Vagina (tissue), 2 donors: Measurements from ENCODE around the gene DNMT3A. TPM values are rescaled to one million over a fixed set of nuclear protein-coding genes. Genes with fewer than 3 reads are reported as not detected.

ENCODE experiments used
- DNase-seq, 2 donors: peaks; one replicate each; pipeline ENCODE4 v3.0.0-alpha.2; 2017; ENCODE audit errors: extremely low spot score in 2 of 2
- H3K27ac ChIP-seq: fragments of 200-600 bp; sonication (generic); one replicate; pipeline ENCODE4 v1.5.1; 2019
- H3K27me3 ChIP-seq: fragments of 200-600 bp; sonication (generic); one replicate; pipeline ENCODE4 v1.5.1; 2019
- H3K36me3 ChIP-seq, 2 donors: fragments of 200-600 bp; sonication (generic); one replicate each; pipeline ENCODE4 v1.5.1; 2017 to 2019
- H3K4me1 ChIP-seq: fragments of 200-600 bp; sonication (generic); one replicate; pipeline ENCODE4 v1.5.1; 2019
- H3K4me3 ChIP-seq, 2 donors: fragments of 200-600 bp; sonication (generic); 1 replicate in 1 of 2; 2 replicates in 1 of 2; pipeline ENCODE4 v1.5.1; 2016 to 2019
- H3K9me3 ChIP-seq: fragments of 200-600 bp; sonication (generic); one replicate; pipeline ENCODE4 v1.5.1; 2019
- CTCF ChIP-seq, 3 experiments: fragments of 450-650 bp in 2 of 3; fragments of 200-600 bp in 1 of 3; sonication (generic) in 1 of 3; IDR thresholded peaks; one replicate each; pipeline ENCODE4 v1.5.1; 2017 to 2019; ENCODE audit warnings: antibody characterized with exemption in 3 of 3, mild to moderate bottlenecking in 2 of 3, moderate library complexity in 2 of 3
- POLR2A ChIP-seq, 2 donors: fragments of 450-650 bp; IDR thresholded peaks; one replicate each; pipeline ENCODE4 v1.6.1; 2017; ENCODE audit warnings: antibody characterized with exemption in 2 of 2, mild to moderate bottlenecking in 2 of 2, moderate library complexity in 2 of 2
- POLR2AphosphoS5 ChIP-seq, 2 donors: sonication (generic); formaldehyde crosslinking; IDR thresholded peaks; one replicate each; pipeline ENCODE4 v1.9.0; 2017; ENCODE audit warnings: antibody characterized with exemption in 2 of 2, mild to moderate bottlenecking in 2 of 2, low read depth in 1 of 2; ENCODE audit not compliant: insufficient read depth in 1 of 2
- intact Hi-C: fragments of 100-400 bp; cut with DNase I; formaldehyde crosslinking; loops from one replicate; pipeline ENCODE4 v1.15.1; 2023
- total RNA-seq: library from RNA; depleted of rRNA; stranded (reverse); fragments of >200 nt; gene quantifications from one replicate; pipeline ENCODE4 v1.2.3, GENCODE V29; 2016

DNMT3A gene
- total RNA-seq, 1 donor from 2014 or later = 28.0 TPM

GRCh38 chr2:25198576-25198975 is 143.1 kb downstream of the DNMT3A start:
- no peak for DNase-seq
- no peak overlapping the region for H3K27ac ChIP-seq
- H3K9me3 ChIP-seq = no peaks in the 10 kb centered on the region
- no peaks in the 10 kb centered on the region for H3K36me3 ChIP-seq
- no peaks in the 10 kb centered on the region for H3K27me3 ChIP-seq
- H3K4me3 ChIP-seq = no peak overlapping the region
- TF ChIP-seq POLR2A (IDR thresholded peaks at IDR 0.05) (no peak), POLR2AphosphoS5 (IDR thresholded peaks at IDR 0.05; ENCODE audit: insufficient read depth in 1 of 2, low read depth in 1 of 2) (no peak), CTCF (IDR thresholded peaks at IDR 0.05) (no peak)
- no peaks in the 10 kb centered on the region for H3K4me1 ChIP-seq
- intact Hi-C loops = no loop called here

- intact Hi-C loops = no loop called here
- Histone ChIP-seq H3K36me3 (no peaks in the 10 kb centered on the region), H3K27me3 (no peaks in the 10 kb centered on the region), H3K9me3 (no peaks in the 10 kb centered on the region), H3K27ac (no peak overlapping the region), H3K4me3 (no peak overlapping the region), H3K4me1 (no peaks in the 10 kb centered on the region)
- no peak for TF ChIP-seq POLR2A (IDR thresholded peaks at IDR 0.05)
- no peak for TF ChIP-seq CTCF (IDR thresholded peaks at IDR 0.05)
- TF ChIP-seq POLR2AphosphoS5 (IDR thresholded peaks at IDR 0.05; ENCODE audit: insufficient read depth in 1 of 2, low read depth in 1 of 2) = no peak
- no peak for DNase-seq
Measured at GRCh38 chr2:25198209-25198525, 143.6 kb downstream of the DNMT3A start.

GRCh38 chr2:25197336-25198208 is 144.2 kb downstream of the DNMT3A start:
- H3K4me3 ChIP-seq = no peak overlapping the region
- H3K27me3 ChIP-seq = no peaks in the 10 kb centered on the region
- no peaks in the 10 kb centered on the region for H3K9me3 ChIP-seq
- intact Hi-C loops = no loop called here
- no peaks in the 10 kb centered on the region for H3K4me1 ChIP-seq
- DNase-seq = no peak
- no peak overlapping the region for H3K27ac ChIP-seq
- H3K36me3 ChIP-seq = no peaks in the 10 kb centered on the region
- TF ChIP-seq POLR2AphosphoS5 (IDR thresholded peaks at IDR 0.05; ENCODE audit: insufficient read depth in 1 of 2, low read depth in 1 of 2) = no peak
- TF ChIP-seq POLR2A (IDR thresholded peaks at IDR 0.05) = no peak
- TF ChIP-seq CTCF (IDR thresholded peaks at IDR 0.05) = no peak

GRCh38 chr2:25194576-25195122 is 147.1 kb downstream of the DNMT3A start:
- intact Hi-C loops = no loop called here
- Histone ChIP-seq H3K27ac (no peak overlapping the region), H3K36me3 (no peaks in the 10 kb centered on the region), H3K27me3 (no peaks in the 10 kb centered on the region), H3K4me1 (no peaks in the 10 kb centered on the region), H3K4me3 (no peak overlapping the region), H3K9me3 (no peaks in the 10 kb centered on the region)
- no peak for DNase-seq
- no peak for TF ChIP-seq POLR2AphosphoS5 (IDR thresholded peaks at IDR 0.05; ENCODE audit: insufficient read depth in 1 of 2, low read depth in 1 of 2)
- TF ChIP-seq POLR2A (IDR thresholded peaks at IDR 0.05) = no peak
- no peak for TF ChIP-seq CTCF (IDR thresholded peaks at IDR 0.05)

GRCh38 chr2:25190536-25190935 is 151.2 kb downstream of the DNMT3A start:
- Histone ChIP-seq H3K27me3 (no peaks in the 10 kb centered on the region), H3K9me3 (no peaks in the 10 kb centered on the region), H3K36me3 (no peaks in the 10 kb centered on the region), H3K4me1 (no peaks in the 10 kb centered on the region), H3K27ac (no peak overlapping the region), H3K4me3 (no peak overlapping the region)
- intact Hi-C loops = no loop called here
- no peak for TF ChIP-seq CTCF (IDR thresholded peaks at IDR 0.05)
- no peak for TF ChIP-seq POLR2A (IDR thresholded peaks at IDR 0.05)
- no peak for TF ChIP-seq POLR2AphosphoS5 (IDR thresholded peaks at IDR 0.05; ENCODE audit: insufficient read depth in 1 of 2, low read depth in 1 of 2)
- DNase-seq = no peak
